ENCODE data around the gene SLC66A1.

Gene SLC66A1

DNA sequence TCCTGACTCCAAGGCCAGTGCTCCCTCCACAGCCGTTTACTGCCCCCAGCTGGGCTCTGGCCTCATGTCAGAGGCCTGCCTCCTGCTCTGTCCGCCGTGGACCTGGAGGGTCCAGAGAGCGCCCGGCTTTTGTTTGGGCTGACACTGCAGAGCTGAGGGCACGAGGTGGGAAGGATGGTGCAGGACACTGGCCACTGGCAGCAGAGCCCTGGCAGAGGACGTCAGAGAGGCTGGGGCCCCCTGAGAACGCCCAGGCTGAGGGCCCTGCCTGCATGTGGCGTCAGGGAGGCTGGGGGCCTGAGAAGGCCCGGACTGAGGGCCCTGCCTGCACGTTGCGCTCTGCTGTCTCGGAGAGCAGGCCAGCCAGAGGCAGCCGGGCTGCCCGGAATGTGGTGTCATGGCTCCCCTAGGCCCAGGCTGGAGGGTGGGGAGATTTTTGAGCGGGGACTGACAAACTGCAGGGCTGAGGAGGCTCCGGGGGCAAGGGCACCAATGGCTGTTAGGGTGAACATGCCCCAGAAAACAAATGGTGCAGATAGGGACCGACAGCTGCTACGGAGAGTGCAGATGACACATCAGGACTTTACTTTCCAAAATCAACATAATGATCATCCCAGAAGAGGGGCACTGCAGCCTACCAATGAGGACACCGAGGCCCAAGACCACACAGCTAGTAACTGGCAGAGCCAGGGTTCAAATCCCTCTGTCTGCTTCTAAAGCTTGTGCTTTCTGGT is 31.7 kb downstream of the SLC66A1 start:
- DNase-seq (ENCODE audit: low spot score): no peak

DNA sequence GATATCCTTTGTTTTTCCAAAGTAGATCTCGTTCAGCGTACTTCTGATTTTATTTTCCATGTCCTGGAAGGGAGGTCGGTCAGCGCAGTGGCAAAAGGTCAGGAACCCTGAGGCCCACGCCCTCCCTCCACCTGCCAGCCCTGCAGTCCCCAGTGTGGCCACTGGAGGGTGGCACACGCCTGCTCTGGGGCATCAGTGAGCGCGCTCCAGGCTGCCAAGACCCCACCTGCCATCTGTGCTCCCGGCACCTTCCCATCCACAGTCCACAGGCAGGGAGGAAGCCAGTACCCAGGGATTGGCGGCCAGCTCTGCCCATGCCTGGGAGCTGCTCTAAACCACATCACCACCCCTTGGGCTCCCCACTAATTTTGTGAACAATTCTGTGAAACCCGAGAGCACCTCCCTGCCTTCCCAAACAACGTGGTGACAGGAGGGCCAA is 32.3 kb downstream of the SLC66A1 start:
- peak; percentile 66 for DNase-seq (ENCODE audit: low spot score)

DNA sequence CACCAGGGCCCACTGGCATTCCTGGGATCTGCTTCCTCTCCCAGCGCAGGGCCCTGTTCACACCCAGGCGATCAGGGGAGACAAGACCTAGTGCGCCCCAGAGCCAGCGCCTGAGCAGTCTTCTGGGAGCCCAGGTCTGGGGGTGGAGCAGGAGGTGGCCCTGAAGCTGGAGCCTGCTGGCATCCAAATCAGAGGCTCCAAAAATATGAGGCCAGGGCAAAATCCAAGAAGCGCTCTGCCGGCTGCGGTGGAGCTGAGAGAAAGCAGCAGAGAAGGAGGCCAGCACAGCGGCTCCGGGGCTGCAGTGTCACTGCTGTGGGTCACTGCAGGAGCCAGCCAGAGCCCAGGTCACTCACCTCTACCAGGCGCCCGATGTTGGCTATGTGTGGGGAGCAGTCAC is 32.7 kb downstream of the SLC66A1 start:
- no peak for DNase-seq (ENCODE audit: low spot score)

DNA sequence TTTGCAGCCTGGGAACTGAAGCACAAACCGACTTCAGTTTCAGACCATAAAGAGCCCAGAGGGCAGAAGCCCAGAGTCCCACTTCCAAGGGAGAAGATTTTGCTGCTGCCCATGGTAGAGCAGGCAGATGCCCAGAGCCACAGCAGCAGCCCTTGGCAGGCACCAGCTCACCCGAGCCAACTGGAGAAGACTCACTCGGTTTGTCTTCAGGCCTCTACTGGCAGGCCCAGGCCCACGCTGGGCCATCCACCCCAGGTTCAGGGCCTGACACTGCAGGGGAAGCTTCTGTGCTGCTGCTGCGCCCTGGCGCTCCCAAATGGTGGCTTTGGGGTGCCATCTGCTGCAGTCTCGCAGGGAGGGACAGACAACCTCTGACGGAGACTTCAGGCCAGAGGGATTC is 33.3 kb downstream of the SLC66A1 start:
- no peak for DNase-seq (ENCODE audit: low spot score)

DNA sequence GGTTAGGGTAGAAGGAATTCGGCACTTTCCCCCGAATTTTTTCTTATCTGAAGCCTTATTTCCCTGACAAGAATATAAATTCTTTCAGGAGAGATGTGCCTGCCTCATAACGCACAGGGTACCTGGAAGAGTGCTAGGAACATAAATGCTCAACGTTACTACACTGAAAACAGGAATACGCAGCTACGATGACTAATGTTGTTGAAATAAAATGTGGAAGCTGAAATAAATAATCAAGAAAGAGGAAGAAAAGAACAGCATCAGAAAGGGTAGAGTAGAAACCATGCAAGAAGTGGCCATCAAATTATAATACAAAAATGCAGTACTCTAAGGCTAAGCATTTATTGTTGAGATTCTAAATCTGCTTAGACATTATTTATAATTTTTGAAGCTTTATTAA is 33.9 kb downstream of the SLC66A1 start:
- no peak for DNase-seq (ENCODE audit: low spot score)

DNA sequence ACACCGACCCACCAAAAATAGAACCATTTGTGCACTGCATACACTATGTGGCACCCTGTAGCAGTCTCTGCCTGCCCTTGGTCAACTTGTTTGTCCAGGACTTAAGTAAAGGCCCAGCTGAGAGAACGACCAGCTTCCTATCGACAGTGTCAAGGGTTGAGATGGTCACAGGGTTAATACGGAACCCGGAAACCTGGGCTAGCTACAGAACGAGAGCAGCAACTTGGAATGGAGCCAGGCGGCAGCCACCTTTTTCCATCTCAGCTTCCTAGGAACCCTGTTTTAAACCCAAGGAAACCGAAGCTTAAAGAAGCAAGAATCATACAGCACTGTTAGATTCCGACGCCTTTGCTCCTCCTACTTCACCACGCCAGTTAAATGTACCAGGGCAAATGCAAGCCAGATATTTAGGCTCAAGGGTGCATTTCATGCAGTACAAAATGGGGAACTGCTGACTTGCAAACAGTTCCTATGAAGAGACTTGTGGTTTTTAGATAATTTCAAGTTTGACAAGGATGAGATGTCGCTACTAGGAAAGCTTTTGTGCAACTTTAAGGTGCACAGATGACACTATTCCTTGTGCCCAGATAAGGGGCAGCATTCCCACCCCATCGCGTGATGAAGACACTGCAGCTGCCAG is 35.5 kb downstream of the SLC66A1 start:
- DNase-seq (ENCODE audit: low spot score): no peak

DNA sequence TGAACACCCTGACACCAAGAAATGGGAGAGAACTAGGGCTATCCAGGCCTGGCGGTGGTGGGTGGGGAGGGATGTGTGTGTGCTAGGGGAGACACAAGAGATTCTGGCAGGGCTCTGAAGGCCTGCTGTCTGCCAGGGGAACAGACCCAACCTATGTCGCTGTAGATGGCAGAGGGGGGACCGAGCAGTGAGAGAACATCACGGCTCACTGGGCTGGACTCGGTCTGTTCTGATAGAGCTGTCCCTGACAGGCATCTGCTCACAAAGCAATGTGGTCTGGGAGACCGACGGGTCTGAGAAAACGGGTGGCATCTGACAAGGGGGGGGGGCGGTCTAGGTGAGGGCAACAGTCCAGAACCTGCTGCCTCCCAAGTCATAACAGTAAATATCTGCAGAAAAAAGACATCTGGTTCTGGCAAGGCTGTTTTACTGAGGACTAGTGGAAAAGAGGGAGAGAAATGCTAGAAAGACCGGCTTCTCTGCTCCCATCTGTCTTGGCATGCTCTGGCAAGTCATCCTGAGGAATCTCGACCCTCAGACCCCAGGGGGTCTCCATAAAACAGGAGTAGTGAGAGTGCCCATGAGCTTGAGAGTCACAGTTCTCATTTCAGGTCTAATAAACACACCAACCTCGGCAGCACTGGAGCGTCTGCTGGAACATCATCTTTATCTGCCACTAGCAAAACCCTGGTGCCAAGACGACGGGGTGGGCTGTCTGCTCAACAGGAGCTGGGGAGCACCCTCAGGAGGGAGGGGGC is 36.5 kb downstream of the SLC66A1 start:
- no peak for DNase-seq (ENCODE audit: low spot score)

DNA sequence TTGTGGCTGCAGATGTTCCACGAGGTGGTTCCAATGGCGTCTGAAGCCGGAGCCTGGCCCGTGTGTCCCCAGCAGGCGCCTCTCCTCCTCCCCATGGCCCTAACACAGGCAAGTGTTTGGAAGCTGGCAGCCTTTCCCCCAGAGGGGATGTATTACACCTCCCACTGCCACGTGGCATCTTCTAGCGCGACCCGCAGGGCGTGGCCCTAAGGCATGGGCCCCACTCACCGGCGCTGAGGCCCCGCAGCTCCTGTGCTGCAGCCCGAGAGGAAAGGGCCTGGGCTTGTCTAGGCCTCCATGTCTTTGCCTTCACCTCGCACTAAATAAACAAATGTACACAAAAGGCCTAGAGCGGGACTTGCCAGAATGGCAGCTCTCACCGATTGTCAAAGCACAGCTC is 37.9 kb downstream of the SLC66A1 start:
- DNase-seq (ENCODE audit: low spot score): no peak

DNA sequence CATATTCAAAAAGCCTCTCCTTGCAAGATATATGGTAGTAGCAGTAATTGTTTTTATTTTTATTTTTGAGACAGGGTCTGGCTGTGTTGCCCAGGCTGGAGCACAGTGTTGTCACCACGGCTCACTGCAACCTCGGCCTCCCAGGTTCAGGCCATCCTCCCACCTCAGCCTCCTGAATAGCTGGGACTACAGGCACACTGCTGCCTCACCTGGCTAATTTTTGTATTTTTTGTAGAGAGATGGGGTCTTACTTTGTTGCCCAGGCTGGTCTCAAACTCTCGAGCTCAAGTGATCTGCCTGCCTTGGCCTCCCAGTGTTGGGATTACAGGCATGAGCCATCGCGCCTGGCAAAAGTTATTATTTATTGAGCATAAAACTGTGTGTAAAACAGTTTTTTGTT is 38.4 kb downstream of the SLC66A1 start:
- DNase-seq (ENCODE audit: low spot score): no peak

DNA sequence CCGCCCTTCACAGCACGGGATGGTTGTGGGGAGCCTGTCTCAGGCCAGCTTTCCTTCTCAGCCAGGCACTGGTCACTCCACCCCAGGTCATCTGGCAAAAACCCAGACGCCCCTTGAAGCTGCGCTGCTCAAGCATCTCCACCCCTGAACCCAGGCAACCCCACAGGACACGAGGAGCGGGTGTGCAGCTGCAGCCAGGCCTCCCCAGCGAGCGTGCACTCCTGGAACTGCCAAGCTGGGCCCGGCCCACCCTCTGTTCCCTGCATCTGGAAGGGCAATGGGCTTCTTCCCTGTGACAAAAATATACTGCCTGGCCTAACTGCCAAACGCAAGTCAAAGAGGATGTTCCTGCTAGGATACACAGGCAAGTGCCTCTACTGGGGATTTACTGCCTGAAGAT is 39.7 kb downstream of the SLC66A1 start:
- no peak for DNase-seq (ENCODE audit: low spot score)

DNA sequence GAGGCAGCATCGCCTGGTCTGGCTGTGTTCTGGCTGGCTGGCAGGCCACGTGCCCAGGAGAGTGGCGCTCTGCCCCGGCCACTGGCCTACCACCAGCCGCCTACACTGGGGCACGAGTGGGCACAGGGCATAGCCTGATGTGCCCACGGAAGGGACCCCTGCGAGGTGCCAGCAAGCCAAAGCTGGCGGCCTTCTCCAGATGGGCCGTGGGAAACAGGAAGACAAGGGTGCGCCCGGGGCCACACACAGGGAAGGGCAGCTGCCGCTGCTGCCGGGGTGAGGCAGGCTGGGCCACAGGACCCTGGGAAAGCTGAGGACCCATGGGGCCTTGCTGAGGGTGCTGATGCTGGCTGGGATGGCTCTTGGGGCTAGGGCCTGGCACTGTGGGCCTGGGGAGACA is 40.7 kb downstream of the SLC66A1 start:
- no peak for DNase-seq (ENCODE audit: low spot score)

DNA sequence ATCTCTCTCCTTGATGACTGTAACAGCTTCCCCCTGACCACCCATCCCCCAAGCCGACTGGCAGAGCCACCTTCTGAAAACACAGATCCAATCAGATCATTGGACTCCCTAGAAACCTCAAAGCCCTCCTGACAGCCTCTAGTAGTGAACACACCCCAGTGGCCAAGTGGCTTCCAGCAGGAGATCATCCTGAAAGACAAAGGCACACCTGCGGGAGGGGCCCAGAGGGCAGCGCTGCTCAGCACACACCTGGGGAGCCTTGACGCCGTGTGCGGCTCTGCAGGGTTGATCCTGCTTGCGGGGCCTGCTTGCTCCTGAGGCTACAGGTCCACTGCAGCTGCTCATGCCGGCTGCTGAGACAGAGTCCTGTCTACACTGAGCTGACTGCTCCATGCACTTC is 41.5 kb downstream of the SLC66A1 start:
- DNase-seq (ENCODE audit: low spot score): no peak

DNA sequence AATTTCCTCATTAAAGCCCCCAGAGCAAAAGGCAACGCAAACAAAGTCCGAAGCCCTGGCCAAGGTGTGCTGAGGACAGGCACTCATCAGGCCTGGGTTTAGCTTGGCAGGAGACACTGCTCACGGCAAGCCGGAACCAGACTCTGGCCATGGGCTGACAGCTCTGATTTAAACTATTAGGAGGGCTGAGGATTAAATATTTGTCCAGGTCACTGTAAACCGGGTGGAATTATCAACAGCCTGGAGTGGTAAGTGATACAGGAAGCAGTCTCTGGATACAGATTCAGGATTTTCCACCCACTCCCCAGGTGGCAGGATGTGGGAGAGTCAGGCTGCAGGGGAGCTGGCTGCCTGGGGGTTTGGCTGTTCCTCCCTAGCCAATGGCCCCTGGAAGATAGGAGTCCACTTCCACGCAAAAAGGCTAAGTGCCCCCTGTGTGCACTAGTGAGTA is 42.4 kb downstream of the SLC66A1 start:
- DNase-seq (ENCODE audit: low spot score): no peak

DNA sequence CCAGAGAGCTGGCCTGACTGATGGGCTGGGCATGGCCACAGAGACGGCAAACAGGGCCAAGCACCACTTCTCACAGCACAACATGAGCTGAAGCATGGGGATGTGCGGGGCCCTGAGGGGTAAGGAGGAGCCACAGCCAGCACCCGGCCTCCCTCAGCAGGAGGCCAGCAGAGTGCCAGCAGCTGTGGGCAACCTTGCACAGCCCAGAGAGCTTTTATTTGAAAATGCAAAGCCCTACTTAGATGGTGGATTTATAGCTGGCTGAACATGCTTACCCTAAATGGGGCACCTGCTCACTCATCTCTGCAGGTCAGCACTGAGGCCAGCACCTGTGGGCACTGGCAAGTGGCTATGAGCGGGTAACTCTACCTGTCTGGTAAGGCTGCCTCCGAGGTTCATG is 44.1 kb downstream of the SLC66A1 start:
- no peak for DNase-seq (ENCODE audit: low spot score)

DNA sequence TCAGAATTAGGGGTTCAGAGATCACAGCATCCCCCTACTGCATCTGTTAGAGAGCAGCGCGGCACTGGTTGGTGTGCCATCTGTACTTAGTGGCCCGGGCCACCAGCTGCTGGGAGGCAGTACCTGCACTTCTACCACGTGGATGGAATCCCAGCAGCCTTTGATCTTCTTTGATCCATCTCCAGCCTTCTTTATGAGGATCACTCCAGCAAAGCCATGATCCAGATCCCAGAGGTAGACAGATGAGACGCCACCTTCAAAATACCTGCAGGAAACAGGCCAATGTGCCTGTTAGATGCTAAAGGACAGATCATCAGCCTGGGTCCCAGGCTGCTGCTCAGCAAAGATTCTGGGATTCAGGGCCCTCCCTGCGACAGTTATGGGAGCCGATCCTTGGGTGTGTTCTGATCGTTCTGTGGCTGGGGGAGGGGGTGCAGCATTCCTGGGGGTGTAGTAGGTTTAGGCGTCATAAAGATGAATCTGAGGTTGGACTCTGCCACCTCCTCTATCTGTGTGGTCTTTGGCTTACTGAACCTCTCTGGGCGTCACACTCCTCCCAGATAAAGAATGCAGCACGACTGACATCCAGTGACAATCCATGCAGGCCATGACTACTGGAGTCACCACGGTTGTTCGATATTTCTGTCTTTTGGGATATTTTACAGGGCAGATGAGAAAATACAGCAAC is 45.3 kb downstream of the SLC66A1 start:
- no peak for DNase-seq (ENCODE audit: low spot score)

DNA sequence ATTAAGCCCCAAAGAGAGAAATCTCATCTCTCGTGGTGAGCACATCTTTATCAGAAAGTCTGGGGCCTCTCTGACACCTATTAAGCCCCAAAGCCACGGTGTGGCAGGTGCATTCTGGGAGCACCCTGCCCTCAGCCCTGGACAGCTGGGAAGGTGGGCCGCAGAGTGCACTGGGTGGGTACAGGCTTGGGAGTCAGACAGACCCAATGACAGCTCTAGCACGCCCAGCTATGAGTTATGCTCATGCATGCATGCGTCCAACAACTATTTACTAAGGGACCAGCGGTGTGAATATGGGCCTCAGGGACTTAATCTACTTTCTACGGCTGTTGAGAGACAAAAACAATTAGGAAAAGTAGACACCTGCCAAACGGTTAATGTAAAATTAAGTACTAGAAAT is 46.6 kb downstream of the SLC66A1 start:
- no peak for DNase-seq (ENCODE audit: low spot score)

DNA sequence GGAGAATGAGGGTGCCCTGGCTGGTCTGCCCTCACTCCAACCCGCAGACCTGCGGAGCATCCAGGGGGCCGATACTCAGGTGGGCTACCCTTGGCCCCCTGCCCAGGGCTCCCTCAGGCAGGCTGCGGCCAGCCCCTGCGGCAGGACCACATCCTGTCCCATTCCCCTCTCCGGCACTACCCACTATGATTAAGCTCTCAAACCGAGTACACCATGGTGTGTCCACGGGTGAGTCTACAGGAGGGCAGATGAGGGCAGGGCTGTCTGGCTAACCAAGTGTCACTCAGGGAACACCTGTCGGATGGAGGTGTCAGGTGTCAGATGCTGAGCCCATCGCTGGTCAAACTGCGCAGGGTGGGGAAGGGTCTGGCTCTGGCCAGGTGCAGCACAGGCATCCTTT is 47.2 kb downstream of the SLC66A1 start:
- no peak for DNase-seq (ENCODE audit: low spot score)

DNA sequence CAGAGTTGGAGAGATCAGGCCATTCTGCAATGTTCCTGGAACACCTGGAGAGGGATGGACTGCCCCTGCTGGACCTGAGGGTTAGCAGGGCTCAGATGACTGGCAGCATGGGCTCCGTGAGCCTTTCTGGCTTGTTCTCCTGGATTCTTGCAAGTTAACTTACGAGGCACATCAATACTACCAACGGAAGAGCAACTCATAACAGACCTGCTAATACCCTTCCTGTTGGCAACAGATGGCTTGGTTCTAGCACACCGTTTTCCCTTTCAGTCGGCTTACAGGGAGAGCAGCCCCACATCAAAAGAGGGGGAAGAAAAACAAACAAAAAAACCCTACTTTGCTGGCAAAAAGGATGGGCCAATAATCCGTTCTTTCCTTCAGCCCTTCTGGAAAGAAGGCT is 47.9 kb downstream of the SLC66A1 start:
- no peak for DNase-seq (ENCODE audit: low spot score)

DNA sequence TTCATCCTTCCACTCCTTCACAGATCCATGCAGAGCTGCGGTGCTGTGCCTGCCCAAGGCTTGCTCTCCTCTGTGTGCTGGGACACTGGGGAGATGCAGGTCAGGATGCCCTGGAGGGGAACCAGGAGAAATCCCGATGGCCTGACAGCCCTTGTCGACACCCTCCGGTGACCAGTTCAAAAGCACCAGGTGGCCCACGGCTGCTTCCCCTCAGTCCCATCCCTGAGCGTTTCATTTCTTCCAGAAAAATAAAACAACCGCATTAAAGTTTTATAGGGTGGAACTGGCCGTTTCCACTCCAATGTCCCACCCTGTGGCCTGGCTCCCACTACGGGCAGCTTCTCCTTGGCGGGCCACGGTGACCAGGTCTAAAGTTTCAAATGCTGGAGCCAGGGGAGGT is 48.3 kb downstream of the SLC66A1 start:
- no peak for DNase-seq (ENCODE audit: low spot score)

DNA sequence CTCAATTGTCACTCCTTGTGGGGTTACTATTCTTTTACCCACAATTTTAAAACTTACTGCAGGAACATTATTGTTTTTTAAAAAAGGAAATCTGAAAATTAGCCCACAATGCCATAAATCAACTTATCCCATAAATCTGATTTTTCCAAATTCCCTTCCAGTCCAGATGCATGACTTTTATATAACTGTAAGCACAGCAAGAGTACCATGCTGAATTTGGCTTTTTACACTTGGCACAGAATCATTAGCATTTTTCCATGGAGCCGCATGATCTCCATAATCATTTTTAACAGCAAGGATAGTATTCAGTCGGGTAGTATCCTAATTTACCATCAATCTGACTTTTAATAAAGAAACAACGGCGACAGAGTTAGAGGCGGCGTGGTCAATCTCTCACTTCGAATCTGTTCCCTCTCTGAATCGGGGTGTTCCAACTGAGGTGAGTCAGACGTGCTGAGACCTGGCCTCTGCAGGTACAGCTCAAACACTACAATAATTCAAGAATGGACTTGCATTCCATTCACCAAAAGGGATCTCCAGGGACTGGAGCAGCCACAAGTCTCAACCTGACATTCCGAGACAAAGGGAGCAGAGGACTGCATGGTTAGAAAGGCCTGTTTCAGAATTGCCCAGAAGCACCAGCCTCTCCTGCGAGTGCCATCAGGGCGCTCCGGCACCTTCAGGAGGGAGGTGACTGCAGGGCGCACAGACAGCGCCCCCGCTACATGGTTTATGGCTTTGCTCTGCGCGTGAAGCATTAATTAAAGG is 48.9 kb downstream of the SLC66A1 start:
- DNase-seq (ENCODE audit: low spot score): no peak

DNA sequence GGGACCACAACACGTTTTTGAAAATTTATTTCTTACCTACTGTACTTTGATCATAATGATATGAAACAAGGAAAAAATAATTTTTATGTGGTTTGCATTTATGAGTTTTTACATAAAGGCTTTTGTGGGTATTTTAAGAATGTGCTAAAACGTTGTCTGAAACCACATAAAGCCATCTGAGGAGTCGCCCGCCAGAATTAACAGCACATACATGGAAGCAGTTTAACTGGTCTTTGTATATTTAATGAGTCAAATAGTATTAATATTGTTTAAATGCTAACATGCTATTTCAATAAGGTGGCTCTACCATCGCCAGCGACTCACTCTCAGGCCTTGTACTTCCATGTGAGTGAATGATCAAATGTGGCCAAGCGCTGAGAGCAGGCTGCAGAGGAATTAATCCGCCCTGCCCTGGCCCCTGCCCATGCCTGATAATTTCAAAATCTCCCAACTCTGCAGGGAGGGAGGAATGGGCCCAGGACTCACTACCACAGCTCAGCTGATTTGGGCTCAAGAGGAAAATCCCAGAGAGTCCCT is 49.6 kb downstream of the SLC66A1 start:
- DNase-seq (ENCODE audit: low spot score): no peak

Measured in hepatic stellate cell (primary cell).